Brain microvascular endothelial cell (primary cell): ENCODE data around the gene PELI2.

Source experiments
- DNase-seq: peaks from one replicate; pipeline ENCODE4 v3.0.0-alpha.2; 2020
- H3K27ac ChIP-seq: fragments of 250-450 bp; sonication (Bioruptor Pico); 2 replicates; pipeline ENCODE4 v1.5.1; 2020; ENCODE audit warnings: mild to moderate bottlenecking, moderate library complexity
- H3K27me3 ChIP-seq: fragments of 250-450 bp; sonication (Bioruptor Pico); replicated peaks from 2 replicates; pipeline ENCODE4 v1.5.1; 2020; ENCODE audit warnings: mild to moderate bottlenecking
- H3K36me3 ChIP-seq: fragments of 250-450 bp; sonication (Bioruptor Pico); replicated peaks from 2 replicates; pipeline ENCODE4 v1.5.1; 2020; ENCODE audit warnings: mild to moderate bottlenecking
- H3K4me3 ChIP-seq: 2 replicates; pipeline ENCODE4 v1.5.1; 2011; ENCODE audit warnings: low read depth, mild to moderate bottlenecking, control low read depth, low read length, moderate library complexity
- in situ Hi-C: cut with HindIII; loops from 2 replicates; pipeline ENCODE4 v1.10.0; 2017; ENCODE audit warnings: low sequenced_read_pairs, low pct_ligation_motif_present
- TF ChIP-seq, protein P1 (sequence below): IDR thresholded peaks from 2 replicates; pipeline ENCODE4 v1.5.1; 2011; ENCODE audit warnings: low read depth, mild to moderate bottlenecking, moderate library complexity, low read length, control low read depth, inconsistent platforms; ENCODE audit errors: missing control alignments

The PELI2 gene

GRCh38 chr14:56318393-56319115, 200.3 kb downstream of the PELI2 start:
- Histone ChIP-seq H3K27ac (no peak overlapping the region), H3K36me3 (no peaks in the 10 kb centered on the region), H3K4me3 (no peak overlapping the region), H3K27me3 (no peaks in the 10 kb centered on the region)
- TF ChIP-seq, protein P1, sequence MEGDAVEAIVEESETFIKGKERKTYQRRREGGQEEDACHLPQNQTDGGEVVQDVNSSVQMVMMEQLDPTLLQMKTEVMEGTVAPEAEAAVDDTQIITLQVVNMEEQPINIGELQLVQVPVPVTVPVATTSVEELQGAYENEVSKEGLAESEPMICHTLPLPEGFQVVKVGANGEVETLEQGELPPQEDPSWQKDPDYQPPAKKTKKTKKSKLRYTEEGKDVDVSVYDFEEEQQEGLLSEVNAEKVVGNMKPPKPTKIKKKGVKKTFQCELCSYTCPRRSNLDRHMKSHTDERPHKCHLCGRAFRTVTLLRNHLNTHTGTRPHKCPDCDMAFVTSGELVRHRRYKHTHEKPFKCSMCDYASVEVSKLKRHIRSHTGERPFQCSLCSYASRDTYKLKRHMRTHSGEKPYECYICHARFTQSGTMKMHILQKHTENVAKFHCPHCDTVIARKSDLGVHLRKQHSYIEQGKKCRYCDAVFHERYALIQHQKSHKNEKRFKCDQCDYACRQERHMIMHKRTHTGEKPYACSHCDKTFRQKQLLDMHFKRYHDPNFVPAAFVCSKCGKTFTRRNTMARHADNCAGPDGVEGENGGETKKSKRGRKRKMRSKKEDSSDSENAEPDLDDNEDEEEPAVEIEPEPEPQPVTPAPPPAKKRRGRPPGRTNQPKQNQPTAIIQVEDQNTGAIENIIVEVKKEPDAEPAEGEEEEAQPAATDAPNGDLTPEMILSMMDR = no peak
- in situ Hi-C loops = no loop called here
- no peak for DNase-seq

GRCh38 chr14:56321861-56322260, 203.7 kb downstream of the PELI2 start:
- in situ Hi-C loops = no loop called here
- H3K27ac ChIP-seq = no peak overlapping the region

GRCh38 chr14:56322531-56322930, 204.3 kb downstream of the PELI2 start:
- TF ChIP-seq, protein P1 = no peak
- Histone ChIP-seq H3K4me3 (no peak overlapping the region), H3K36me3 (no peaks in the 10 kb centered on the region), H3K27me3 (no peaks in the 10 kb centered on the region), H3K27ac (no peak overlapping the region)
- in situ Hi-C loops = no loop called here
- DNase-seq = no peak

More at GRCh38 chr14:56321861-56322260, 203.7 kb downstream of the PELI2 start:
- DNase-seq = no peak
- H3K36me3 ChIP-seq = no peaks in the 10 kb centered on the region
- H3K27me3 ChIP-seq = no peaks in the 10 kb centered on the region
- TF ChIP-seq, protein P1 = no peak
- H3K4me3 ChIP-seq = no peak overlapping the region

DNA sequence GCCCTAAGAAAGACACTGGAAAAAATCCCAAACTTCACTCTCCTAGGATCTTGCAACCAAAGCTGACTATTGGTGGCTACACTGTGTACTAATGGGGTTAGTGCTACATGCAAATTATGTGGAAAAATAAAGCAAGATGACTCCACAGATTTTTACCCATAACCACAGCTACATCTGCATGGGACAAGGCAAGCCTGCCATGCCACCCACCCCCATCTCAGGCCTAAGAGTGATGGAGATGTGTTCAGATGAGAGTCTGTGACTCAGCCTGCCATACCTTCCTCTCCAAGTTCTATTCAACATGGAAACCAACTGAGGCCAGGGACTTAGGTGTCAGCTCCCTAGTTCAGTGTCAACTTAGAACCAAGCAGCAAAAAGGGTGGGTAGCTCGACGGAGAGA, 206.2 kb downstream of the PELI2 start:
- no peak overlapping the region for H3K27ac ChIP-seq
- no peaks in the 10 kb centered on the region for H3K27me3 ChIP-seq
- TF ChIP-seq, protein P1 = no peak
- no peak overlapping the region for H3K4me3 ChIP-seq
- no peak for DNase-seq
- in situ Hi-C loops = no loop called here
- H3K36me3 ChIP-seq = no peaks in the 10 kb centered on the region

GRCh38 chr14:56324856-56325699, 206.9 kb downstream of the PELI2 start:
- no peak for DNase-seq
- H3K27me3 ChIP-seq = no peaks in the 10 kb centered on the region
- TF ChIP-seq, protein P1 = no peak
- peak overlapping the region; percentile 19 for H3K27ac ChIP-seq
- no peaks in the 10 kb centered on the region for H3K36me3 ChIP-seq
- in situ Hi-C loops = no loop called here
- no peak overlapping the region for H3K4me3 ChIP-seq
